Right atrium auricular region (tissue), 2 donors: ENCODE measurements around the gene ACBD6. TPM values are rescaled to one million over a fixed set of nuclear protein-coding genes. Genes with fewer than 3 reads are reported as not detected.

ENCODE experiments used
- DNase-seq: peaks from one replicate; pipeline ENCODE4 v3.0.0-alpha.2; 2019; ENCODE audit warnings: low spot score
- H3K27ac ChIP-seq, 2 donors: fragments of 200-600 bp; sonication (generic); 1 replicate in 1 of 2; 2 replicates in 1 of 2; pipeline ENCODE4 v1.5.1; 2016 to 2019
- H3K27me3 ChIP-seq, 2 donors: fragments of 200-600 bp; sonication (generic); one replicate each; pipeline versions ENCODE4 v1.5.1 to v1.6.0; 2017 to 2019
- H3K36me3 ChIP-seq: fragments of 200-600 bp; sonication (generic); one replicate; pipeline ENCODE4 v1.5.1; 2016
- H3K4me1 ChIP-seq, 2 donors: fragments of 200-600 bp; sonication (generic); one replicate each; pipeline versions ENCODE4 v1.5.1 to v1.6.0; 2017 to 2019
- H3K4me3 ChIP-seq, 2 donors: fragments of 200-600 bp; sonication (generic); 1 replicate in 1 of 2; 2 replicates in 1 of 2; pipeline ENCODE4 v1.5.1; 2017 to 2019; ENCODE audit warnings: mild to moderate bottlenecking in 1 of 2, moderate library complexity in 1 of 2
- H3K9me3 ChIP-seq, 2 donors: fragments of 200-600 bp; sonication (generic); one replicate each; pipeline ENCODE4 v1.5.1; 2019
- total RNA-seq, 2 donors: library from RNA; depleted of rRNA; stranded (reverse); fragments of >200 nt; gene quantifications; one replicate each; pipeline ENCODE4 v1.1.0, GENCODE V29; 2016
- TF ChIP-seq, protein P1 (sequence below), 2 donors: fragments of 200-600 bp; sonication (generic); IDR thresholded peaks; one replicate each; pipeline ENCODE4 v1.5.1; 2019; ENCODE audit warnings: antibody characterized with exemption in 2 of 2

ACBD6 gene
- total RNA-seq, 2 donors from 2014 or later = 24.0 to 29.0 TPM

DNA sequence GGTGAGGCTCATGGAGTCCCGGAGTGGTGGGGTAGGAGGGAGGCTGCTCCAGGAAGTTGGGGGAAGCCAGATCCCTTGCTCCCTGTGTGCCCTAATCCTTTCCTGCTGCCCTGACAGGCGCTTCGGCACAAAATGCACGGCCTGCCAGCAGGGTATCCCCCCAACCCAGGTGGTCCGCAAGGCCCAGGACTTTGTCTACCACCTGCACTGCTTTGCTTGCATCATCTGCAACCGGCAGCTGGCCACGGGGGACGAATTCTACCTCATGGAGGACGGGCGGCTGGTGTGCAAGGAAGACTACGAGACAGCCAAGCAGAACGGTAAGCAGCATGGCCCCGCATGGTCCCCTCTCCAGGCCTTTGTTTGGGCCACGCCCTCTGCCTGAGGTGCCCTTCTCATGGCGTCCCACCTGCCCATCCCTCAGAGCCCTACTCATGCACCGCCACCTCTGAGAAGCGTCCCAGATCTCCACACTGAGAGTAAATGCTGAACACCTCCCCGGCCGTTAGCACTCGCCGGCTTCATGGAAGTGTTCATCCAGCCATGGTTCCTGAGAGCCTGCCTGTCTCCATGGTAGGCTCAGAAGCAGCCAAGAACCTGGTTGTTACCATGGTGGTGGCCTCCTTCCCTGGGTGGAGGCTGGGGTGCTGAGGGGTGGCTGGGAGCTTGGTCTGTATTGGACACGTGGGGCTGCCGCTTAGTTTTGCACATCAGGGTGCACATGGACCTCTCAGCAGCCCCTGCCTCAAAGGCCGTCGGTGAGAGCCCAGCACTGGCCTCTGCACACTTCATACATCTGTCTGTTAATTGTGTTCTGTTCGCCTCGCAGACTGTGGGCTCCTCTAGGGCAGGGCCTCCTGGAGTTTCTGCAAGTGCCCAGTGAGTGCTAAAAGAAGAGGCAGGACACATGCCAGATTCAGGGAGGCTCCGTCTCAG is 235.8 kb downstream of the ACBD6 start:
- no peaks in the 10 kb centered on the region for H3K9me3 ChIP-seq
- H3K36me3 ChIP-seq = no peaks in the 10 kb centered on the region
- TF ChIP-seq, protein P1, sequence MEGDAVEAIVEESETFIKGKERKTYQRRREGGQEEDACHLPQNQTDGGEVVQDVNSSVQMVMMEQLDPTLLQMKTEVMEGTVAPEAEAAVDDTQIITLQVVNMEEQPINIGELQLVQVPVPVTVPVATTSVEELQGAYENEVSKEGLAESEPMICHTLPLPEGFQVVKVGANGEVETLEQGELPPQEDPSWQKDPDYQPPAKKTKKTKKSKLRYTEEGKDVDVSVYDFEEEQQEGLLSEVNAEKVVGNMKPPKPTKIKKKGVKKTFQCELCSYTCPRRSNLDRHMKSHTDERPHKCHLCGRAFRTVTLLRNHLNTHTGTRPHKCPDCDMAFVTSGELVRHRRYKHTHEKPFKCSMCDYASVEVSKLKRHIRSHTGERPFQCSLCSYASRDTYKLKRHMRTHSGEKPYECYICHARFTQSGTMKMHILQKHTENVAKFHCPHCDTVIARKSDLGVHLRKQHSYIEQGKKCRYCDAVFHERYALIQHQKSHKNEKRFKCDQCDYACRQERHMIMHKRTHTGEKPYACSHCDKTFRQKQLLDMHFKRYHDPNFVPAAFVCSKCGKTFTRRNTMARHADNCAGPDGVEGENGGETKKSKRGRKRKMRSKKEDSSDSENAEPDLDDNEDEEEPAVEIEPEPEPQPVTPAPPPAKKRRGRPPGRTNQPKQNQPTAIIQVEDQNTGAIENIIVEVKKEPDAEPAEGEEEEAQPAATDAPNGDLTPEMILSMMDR (IDR thresholded peaks at IDR 0.05) = no peak
- peaks cover 0 to 10% of the 10 kb centered on the region in 2 donors for H3K4me1 ChIP-seq
- no peaks in the 10 kb centered on the region for H3K27me3 ChIP-seq
- no peak overlapping the region for H3K4me3 ChIP-seq
- H3K27ac ChIP-seq = no peak overlapping the region
- no peak for DNase-seq

GRCh38 chr1:180265871-180266270 is 236.5 kb downstream of the ACBD6 start:
- H3K4me1 ChIP-seq = peaks cover 0 to 3% of the 10 kb centered on the region in 2 donors
- no peaks in the 10 kb centered on the region for H3K9me3 ChIP-seq
- no peak overlapping the region for H3K4me3 ChIP-seq
- no peak overlapping the region for H3K27ac ChIP-seq
- TF ChIP-seq, protein P1 (IDR thresholded peaks at IDR 0.05) = no peak
- H3K36me3 ChIP-seq = no peaks in the 10 kb centered on the region
- DNase-seq = no peak
- no peaks in the 10 kb centered on the region for H3K27me3 ChIP-seq

- H3K4me1 ChIP-seq = no peaks in the 10 kb centered on the region
- H3K9me3 ChIP-seq = no peaks in the 10 kb centered on the region
- no peak overlapping the region for H3K4me3 ChIP-seq
- H3K27me3 ChIP-seq = no peaks in the 10 kb centered on the region
- no peak for DNase-seq
- H3K27ac ChIP-seq = no peak overlapping the region
- no peaks in the 10 kb centered on the region for H3K36me3 ChIP-seq
- TF ChIP-seq, protein P1 (IDR thresholded peaks at IDR 0.05) = no peak
Observed at GRCh38 chr1:180265201-180265600, 237.2 kb downstream of the ACBD6 start.

DNA sequence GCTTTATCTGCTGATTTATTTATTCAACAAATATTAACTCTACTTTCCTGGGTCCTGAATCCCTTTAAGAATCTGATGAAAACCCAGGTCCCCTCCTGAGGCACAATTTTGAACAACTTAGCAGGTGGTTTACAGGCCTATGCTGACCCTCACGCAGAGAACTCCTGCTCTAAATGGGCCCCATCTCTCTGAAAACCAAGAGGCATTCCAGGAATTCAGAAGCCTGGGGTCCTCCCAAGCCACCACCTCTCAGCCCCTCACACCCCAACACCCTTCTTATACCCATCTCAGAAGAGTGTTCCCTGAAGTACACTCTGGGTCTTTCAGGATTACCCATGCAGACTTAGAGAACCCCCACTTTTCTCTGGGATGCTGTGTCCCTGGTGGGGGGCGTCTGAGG is 237.8 kb downstream of the ACBD6 start:
- Histone ChIP-seq H3K36me3 (no peaks in the 10 kb centered on the region), H3K9me3 (no peaks in the 10 kb centered on the region), H3K4me1 (no peaks in the 10 kb centered on the region), H3K27me3 (no peaks in the 10 kb centered on the region), H3K4me3 (no peak overlapping the region), H3K27ac (no peak overlapping the region)
- no peak for DNase-seq
- TF ChIP-seq, protein P1 (IDR thresholded peaks at IDR 0.05) = no peak

GRCh38 chr1:180262628-180263488 is 239.5 kb downstream of the ACBD6 start:
- Histone ChIP-seq H3K27me3 (no peaks in the 10 kb centered on the region), H3K4me1 (no peaks in the 10 kb centered on the region), H3K36me3 (no peaks in the 10 kb centered on the region), H3K4me3 (no peak overlapping the region), H3K27ac (no peak overlapping the region), H3K9me3 (no peaks in the 10 kb centered on the region)
- DNase-seq = no peak
- TF ChIP-seq, protein P1 (IDR thresholded peaks at IDR 0.05) = no peak
